Naive B cell (primary cell): ENCODE results near the gene ABO. TPM values are rescaled to one million over a fixed set of nuclear protein-coding genes. Genes with fewer than 3 reads are reported as not detected.
"Not testable (repeated sequence)": the region's sequence is repeated elsewhere in the genome, so short reads cannot be mapped to it uniquely, and the experiment has no call there.

Experiments used
- ATAC-seq, 2 donors: fragments of 150-1000 bp; cut with Tn5 transposase; 2 replicates each; pipeline ENCODE4 v1.10.0; 2021; ENCODE audit warnings: low read depth in 2 of 2, mild to moderate bottlenecking in 2 of 2, moderate library complexity in 2 of 2
- DNase-seq: peaks from one replicate; pipeline ENCODE4 v3.0.0; 2022
- H3K27ac Mint-ChIP-seq, 6 donors: one replicate each; pipeline ENCODE4 v1.8.0; 2020 to 2022; ENCODE audit warnings: mild to moderate bottlenecking in 6 of 6, mixed read lengths in 6 of 6, moderate library complexity in 5 of 6, inconsistent platforms in 2 of 6
- H3K27me3 Mint-ChIP-seq, 3 donors: one replicate each; pipeline ENCODE4 v1.8.0; 2021 to 2022; ENCODE audit warnings: mixed read lengths in 3 of 3, mild to moderate bottlenecking in 1 of 3
- H3K36me3 Mint-ChIP-seq, 2 donors: one replicate each; pipeline ENCODE4 v1.8.0; 2020 to 2022; ENCODE audit warnings: mixed read lengths in 2 of 2, inconsistent platforms in 1 of 2, mild to moderate bottlenecking in 1 of 2
- H3K4me1 Mint-ChIP-seq, 3 donors: one replicate each; pipeline ENCODE4 v1.8.0; 2020 to 2022; ENCODE audit warnings: mixed read lengths in 3 of 3, inconsistent platforms in 1 of 3, mild to moderate bottlenecking in 1 of 3, moderate library complexity in 1 of 3
- H3K4me3 Mint-ChIP-seq, 8 donors: one replicate each; pipeline ENCODE4 v1.8.0; 2020 to 2022; ENCODE audit warnings: mild to moderate bottlenecking in 8 of 8, mixed read lengths in 8 of 8, moderate library complexity in 8 of 8, inconsistent platforms in 2 of 8
- H3K9me3 Mint-ChIP-seq, 7 donors: one replicate each; pipeline ENCODE4 v1.8.0; 2020 to 2022; ENCODE audit warnings: mixed read lengths in 7 of 7, mild to moderate bottlenecking in 5 of 7, inconsistent platforms in 2 of 7, moderate library complexity in 1 of 7
- polyA plus RNA-seq, 6 donors: library from polyadenylated mRNA; unstranded; fragments of 300-500 nt; fragmentation: Illumina TruSeq; gene quantifications; one replicate each; pipeline ENCODE4 v1.2.3, GENCODE V29; 2021; ENCODE audit warnings: low read depth in 6 of 6

Gene ABO
- polyA plus RNA-seq: under 1 TPM in 2 of 6 donors, not detected in 4; 0.93 to 0.94 TPM

DNA sequence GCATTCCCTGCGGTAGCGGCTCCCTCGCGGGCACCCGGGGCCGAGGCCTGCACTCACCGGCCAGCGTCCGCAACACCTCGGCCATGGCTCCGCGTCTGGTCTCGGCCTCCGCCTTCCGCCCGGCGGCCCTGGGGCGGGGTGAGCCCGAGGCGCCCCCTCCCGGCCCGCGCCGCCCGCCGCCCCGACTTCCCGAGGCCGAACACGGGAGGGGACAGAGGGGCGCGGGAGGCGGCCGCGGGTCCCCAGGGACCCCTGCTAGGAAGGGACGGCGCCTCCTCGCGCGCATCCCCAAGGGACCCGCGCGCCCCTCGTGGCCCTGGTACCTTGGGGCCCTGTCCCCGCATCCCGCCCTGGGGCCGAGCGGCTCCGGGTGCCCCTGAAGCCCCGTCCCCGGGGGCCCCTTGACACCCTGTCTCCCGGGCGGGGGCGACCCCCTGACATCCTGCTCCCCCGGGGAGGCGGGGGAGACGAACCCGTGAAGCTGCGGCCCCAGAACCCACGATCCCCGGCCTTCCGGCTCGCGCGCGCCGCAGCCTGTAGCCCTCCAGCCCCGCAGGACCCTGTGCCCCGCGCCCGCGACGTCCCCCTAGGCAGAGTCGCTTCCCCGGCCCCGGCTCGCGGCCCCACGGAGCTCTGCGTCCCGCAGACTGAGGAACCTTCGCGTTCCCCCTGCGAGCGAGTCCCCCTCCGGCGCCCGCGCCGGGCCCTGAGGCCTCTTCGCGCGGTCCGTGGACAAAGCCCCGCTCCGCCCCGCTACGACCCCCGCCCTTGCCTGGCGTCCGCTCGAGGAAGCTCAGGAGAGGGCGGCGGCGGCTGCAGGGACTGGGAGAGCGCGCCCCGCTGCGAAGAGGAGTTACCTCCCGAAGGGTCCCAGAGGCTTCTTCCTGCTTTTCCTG is at the start of gene ABO:
ABO (minus strand) TSS at position 97 of the 896 bp plus-strand sequence.
- peak in 1 of 2 donors; percentile 12 for ATAC-seq
- Mint-ChIP-seq H3K27ac (no peak within 1 kb of the TSS), H3K27me3 (peaks cover 52 to 71% (median 54%) of the 10 kb centered on the region in 3 donors), H3K9me3 (peaks cover 3 to 24% (median 13%) of the 10 kb centered on the region in 7 donors), H3K36me3 (peaks cover 4 to 8% of the 10 kb centered on the region in 2 donors), H3K4me3 (peak within 1 kb of the TSS in 6 of 8 donors; percentile 35 to 69 (median 57)), H3K4me1 (peaks cover 0 to 5% (median 0%) of the 10 kb centered on the region in 3 donors)
- no peak for DNase-seq

GRCh38 chr9:133323991-133324703 is 49.1 kb upstream of the ABO start:
- no peak overlapping the region for H3K4me3 Mint-ChIP-seq

GRCh38 chr9:133323211-133323610 is 48.2 kb upstream of the ABO start:
- ATAC-seq (no peak), DNase-seq (no peak)
- Mint-ChIP-seq H3K27ac (no peak overlapping the region), H3K4me3 (no peak overlapping the region), H3K27me3 (peaks cover 0 to 4% (median 0%) of the 10 kb centered on the region in 3 donors), H3K36me3 (no peaks in the 10 kb centered on the region), H3K9me3 (no peaks in the 10 kb centered on the region), H3K4me1 (peaks cover 0 to 8% (median 3%) of the 10 kb centered on the region in 3 donors)

More at GRCh38 chr9:133323991-133324703, 49.1 kb upstream of the ABO start:
- no peaks in the 10 kb centered on the region for H3K36me3 Mint-ChIP-seq
- H3K4me1 Mint-ChIP-seq: peaks cover 1 to 13% (median 12%) of the 10 kb centered on the region in 3 donors
- DNase-seq (no peak), ATAC-seq (no peak)
- peaks cover 0 to 4% (median 0%) of the 10 kb centered on the region in 3 donors for H3K27me3 Mint-ChIP-seq
- peak overlapping the region in 1 of 6 donors; percentile 93 for H3K27ac Mint-ChIP-seq
- no peaks in the 10 kb centered on the region for H3K9me3 Mint-ChIP-seq

DNA sequence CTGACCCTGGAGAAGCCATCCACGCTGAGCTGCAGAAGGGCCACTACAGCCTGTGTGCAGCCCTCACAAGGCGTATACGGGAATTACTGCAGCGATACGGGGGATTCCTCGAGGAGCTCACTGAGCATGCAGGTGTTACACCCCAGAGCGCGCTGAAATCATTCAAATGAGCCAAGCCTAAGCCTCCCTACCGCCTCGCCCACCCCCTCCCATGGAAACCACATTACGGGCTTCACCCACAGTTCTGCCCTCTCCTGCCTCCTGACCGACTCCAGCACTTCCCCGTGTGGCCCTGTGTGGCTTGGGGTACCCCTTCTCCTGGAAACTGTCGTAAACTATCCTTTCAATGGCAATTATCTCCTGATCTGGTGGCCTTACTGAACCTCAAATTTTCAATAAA is 47.7 kb upstream of the ABO start:
- H3K27ac Mint-ChIP-seq: no peak overlapping the region
- H3K4me1 Mint-ChIP-seq: peaks cover 0 to 3% (median 3%) of the 10 kb centered on the region in 3 donors

DNA sequence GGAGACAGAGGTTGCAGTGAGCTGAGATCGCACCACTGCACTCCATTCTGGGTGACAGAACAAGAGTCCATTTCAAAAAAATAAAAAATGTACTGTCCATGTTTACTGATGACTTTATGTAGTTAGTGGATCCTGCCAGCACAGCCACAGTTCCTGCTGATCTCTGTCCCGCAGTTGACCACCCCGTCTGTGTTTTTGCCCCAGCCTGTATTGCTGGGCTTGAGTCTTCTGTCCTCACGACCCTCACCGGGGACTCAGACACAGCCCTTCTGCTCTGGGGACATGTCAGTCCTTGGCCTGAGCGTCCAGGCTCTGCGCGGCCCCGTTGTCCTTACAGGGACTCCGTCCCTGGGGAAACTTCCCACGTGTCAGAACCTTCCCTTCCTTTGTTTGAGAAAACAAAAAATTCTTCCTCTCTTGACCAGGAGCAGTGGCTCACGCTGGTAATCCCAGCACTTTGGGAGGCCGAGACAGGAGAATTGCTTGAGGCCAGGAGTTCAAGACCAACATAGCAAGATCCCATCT is 46.5 kb upstream of the ABO start:
- no peak for ATAC-seq
- no peaks in the 10 kb centered on the region for H3K36me3 Mint-ChIP-seq
- H3K9me3 Mint-ChIP-seq: no peaks in the 10 kb centered on the region
- no peak overlapping the region for H3K4me3 Mint-ChIP-seq
- no peak for DNase-seq
- H3K27ac Mint-ChIP-seq: peak overlapping the region in 1 of 6 donors; percentile 63
- H3K4me1 Mint-ChIP-seq: peaks cover 0 to 3% (median 0%) of the 10 kb centered on the region in 3 donors
- peaks cover 0 to 19% (median 8%) of the 10 kb centered on the region in 3 donors for H3K27me3 Mint-ChIP-seq

More for the DNA sequence above, 47.7 kb upstream of the ABO start:
- DNase-seq (no peak), ATAC-seq (no peak)
- Mint-ChIP-seq H3K27me3 (peaks cover 0 to 8% (median 0%) of the 10 kb centered on the region in 3 donors), H3K36me3 (no peaks in the 10 kb centered on the region), H3K9me3 (no peaks in the 10 kb centered on the region), H3K4me3 (no peak overlapping the region)

- H3K36me3 Mint-ChIP-seq: no peaks in the 10 kb centered on the region
- peaks cover 0 to 2% (median 0%) of the 10 kb centered on the region in 7 donors for H3K9me3 Mint-ChIP-seq
- no peak overlapping the region for H3K27ac Mint-ChIP-seq
- H3K4me3 Mint-ChIP-seq: no peak overlapping the region
- peaks cover 0 to 3% (median 0%) of the 10 kb centered on the region in 3 donors for H3K4me1 Mint-ChIP-seq
- no peak for ATAC-seq
- peaks cover 4 to 22% (median 11%) of the 10 kb centered on the region in 3 donors for H3K27me3 Mint-ChIP-seq
- DNase-seq: no peak
Observed at GRCh38 chr9:133320421-133320881, 45.5 kb upstream of the ABO start.

DNA sequence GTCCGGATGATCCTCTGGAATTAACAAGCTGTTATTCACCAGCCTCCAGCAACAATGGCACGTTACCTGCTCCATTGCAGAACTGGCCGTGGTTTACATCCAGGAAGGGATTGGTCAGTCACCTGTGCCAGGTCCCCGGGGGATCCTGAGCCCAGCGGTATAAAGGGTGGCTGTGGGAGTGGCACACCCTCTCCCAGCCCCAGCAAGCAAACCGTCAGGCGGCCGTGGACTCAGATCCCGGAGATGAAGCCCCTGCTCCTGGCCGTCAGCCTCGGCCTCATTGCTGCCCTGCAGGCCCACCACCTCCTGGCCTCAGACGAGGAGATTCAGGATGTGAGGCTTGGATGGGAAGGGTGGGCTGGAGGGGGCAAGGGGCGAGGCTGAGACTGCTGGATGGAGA is 42.5 kb upstream of the ABO start:
- not testable (repeated sequence) for H3K4me1 Mint-ChIP-seq, ATAC-seq, DNase-seq, H3K27ac Mint-ChIP-seq, H3K4me3 Mint-ChIP-seq, H3K9me3 Mint-ChIP-seq, H3K36me3 Mint-ChIP-seq
- peaks cover 4 to 22% (median 11%) of the 10 kb centered on the region in 3 donors for H3K27me3 Mint-ChIP-seq

- no peak for DNase-seq
- Mint-ChIP-seq H3K4me3 (no peak overlapping the region), H3K9me3 (peaks cover 0 to 2% (median 0%) of the 10 kb centered on the region in 7 donors), H3K4me1 (no peaks in the 10 kb centered on the region), H3K36me3 (no peaks in the 10 kb centered on the region), H3K27ac (peak overlapping the region in 1 of 6 donors; percentile 24), H3K27me3 (peaks cover 4 to 18% (median 11%) of the 10 kb centered on the region in 3 donors)
- no peak for ATAC-seq
Observed at GRCh38 chr9:133315997-133316396, 41.0 kb upstream of the ABO start.

- DNase-seq (no peak), ATAC-seq (no peak)
- H3K27me3 Mint-ChIP-seq: peaks cover 24 to 35% (median 25%) of the 10 kb centered on the region in 3 donors
- no peak overlapping the region for H3K27ac Mint-ChIP-seq
- H3K4me3 Mint-ChIP-seq: no peak overlapping the region
- H3K9me3 Mint-ChIP-seq: peaks cover 0 to 5% (median 0%) of the 10 kb centered on the region in 7 donors
- no peaks in the 10 kb centered on the region for H3K4me1 Mint-ChIP-seq
- peaks cover 0 to 5% of the 10 kb centered on the region in 2 donors for H3K36me3 Mint-ChIP-seq
Observed at GRCh38 chr9:133309608-133310007, 34.6 kb upstream of the ABO start.

DNA sequence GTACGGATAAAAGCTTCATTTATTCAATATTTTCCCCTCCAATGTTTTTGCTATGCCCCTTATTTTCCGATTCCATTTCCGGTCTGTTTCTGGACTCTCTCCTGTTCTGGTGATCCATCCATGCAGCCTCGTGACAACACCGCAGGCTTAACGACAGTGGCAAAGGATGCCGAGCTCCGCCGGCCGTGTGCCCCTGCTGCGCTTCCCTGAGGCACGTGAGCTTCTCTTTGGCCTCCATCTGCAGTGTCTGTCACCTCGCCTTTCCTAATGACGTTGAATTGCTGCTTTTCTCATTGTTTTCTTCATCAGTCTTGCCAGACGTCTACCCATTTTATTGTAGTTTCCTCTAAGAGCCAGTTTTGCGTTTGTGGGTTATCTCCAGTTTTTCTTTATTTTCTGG is 32.3 kb upstream of the ABO start:
- Mint-ChIP-seq H3K4me1 (no peaks in the 10 kb centered on the region), H3K36me3 (peaks cover 0 to 5% of the 10 kb centered on the region in 2 donors), H3K27ac (peak overlapping the region in 2 of 6 donors; percentile 6 to 22), H3K27me3 (peaks cover 24 to 35% (median 25%) of the 10 kb centered on the region in 3 donors), H3K4me3 (no peak overlapping the region), H3K9me3 (peaks cover 0 to 5% (median 0%) of the 10 kb centered on the region in 7 donors)
- DNase-seq (no peak), ATAC-seq (no peak)

- Mint-ChIP-seq H3K27ac (no peak overlapping the region), H3K36me3 (peaks cover 0 to 5% of the 10 kb centered on the region in 2 donors), H3K9me3 (peaks cover 0 to 5% (median 0%) of the 10 kb centered on the region in 7 donors), H3K4me3 (peak overlapping the region in 1 of 8 donors; percentile 17), H3K4me1 (no peaks in the 10 kb centered on the region), H3K27me3 (peaks cover 25 to 35% (median 30%) of the 10 kb centered on the region in 3 donors)
- DNase-seq: no peak
- no peak for ATAC-seq
Observed at GRCh38 chr9:133306242-133307204, 31.5 kb upstream of the ABO start.

GRCh38 chr9:133305731-133306130 is 30.7 kb upstream of the ABO start:
- Mint-ChIP-seq H3K9me3 (peaks cover 0 to 5% (median 0%) of the 10 kb centered on the region in 7 donors), H3K36me3 (peaks cover 0 to 5% of the 10 kb centered on the region in 2 donors), H3K27me3 (peaks cover 25 to 35% (median 30%) of the 10 kb centered on the region in 3 donors), H3K27ac (no peak overlapping the region), H3K4me1 (no peaks in the 10 kb centered on the region), H3K4me3 (peak overlapping the region in 1 of 8 donors; percentile 63)
- ATAC-seq (no peak), DNase-seq (no peak)
